ENCODE results near the gene DNMT3B. TPM values are rescaled to one million over a fixed set of nuclear protein-coding genes. Genes with fewer than 3 reads are reported as not detected.

DNMT3B gene
- total RNA-seq, 1 experiment from 2014 or later = 3.5 TPM

DNA sequence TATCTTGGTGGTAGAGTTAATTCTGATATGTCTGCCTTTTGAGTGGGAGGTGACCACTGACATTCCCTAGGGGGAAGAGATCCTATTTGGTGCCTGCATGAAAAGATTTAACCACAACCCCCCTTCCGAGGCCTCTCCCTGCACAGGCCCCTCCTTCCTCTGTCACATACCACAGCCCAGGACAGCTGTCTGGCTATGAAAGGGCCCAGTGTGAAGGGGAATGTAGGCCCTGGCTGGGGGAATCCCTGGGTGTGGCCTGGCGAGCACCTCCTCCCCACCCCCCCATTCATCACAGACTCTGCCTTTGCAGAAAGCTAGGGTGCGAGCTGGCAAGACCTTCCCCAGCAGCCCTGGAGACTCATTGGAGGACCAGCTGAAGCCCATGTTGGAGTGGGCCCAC lies 30.1 kb downstream of the DNMT3B start:
- Histone ChIP-seq H3K27me3 (ENCODE audit: control insufficient read depth, insufficient read depth, low read length) (no peaks in the 10 kb centered on the region), H3K9me3 (ENCODE audit: control insufficient read depth, insufficient read depth, low read depth, low read length) (no peaks in the 10 kb centered on the region), H3K4me3 (ENCODE audit: low read depth in 2 of 2, low read length in 2 of 2) (no peak overlapping the region), H3K27ac (ENCODE audit: low read length) (no peak overlapping the region), H3K4me1 (ENCODE audit: control insufficient read depth, insufficient read depth, low read length) (no peaks in the 10 kb centered on the region), H3K36me3 (ENCODE audit: control insufficient read depth, insufficient read depth, low read length) (no peaks in the 10 kb centered on the region)
- ATAC-seq = no peak
- in situ Hi-C loops (cut with HindIII; ENCODE audit: low pct_unique_long_range_greater_than_20kb, low sequenced_read_pairs) (no loop called here), intact Hi-C loops (cut with micrococcal nuclease; ENCODE audit: unreplicated experiment) (no loop called here)
- no peak for TF ChIP-seq TCF7L2 (IDR thresholded peaks at IDR 0.05; ENCODE audit: low read depth, low read length)
- no peak for TF ChIP-seq SIN3A (IDR thresholded peaks at IDR 0.05; ENCODE audit: borderline replicate concordance, insufficient read depth, low read depth, low read length)
- TF ChIP-seq REST (IDR thresholded peaks at IDR 0.05; ENCODE audit: insufficient read depth in 1 of 2, low read depth in 2 of 2, low read length in 1 of 2) = no peak
- TF ChIP-seq POLR2AphosphoS5 (IDR thresholded peaks at IDR 0.05; ENCODE audit: low read depth, low read length) = no peak
- TF ChIP-seq CTCF (IDR thresholded peaks at IDR 0.05) = no peak
- ChIA-PET CTCF (no interaction called here), POLR2A (interaction anchor here (0.6 kb wide), 1 partner anchor 101 kb away, joined by 19 read pairs; no protein-coding TSS in a partner anchor)
- DNase-seq (ENCODE audit: low read depth, low spot score) = no peak
- BruUV-seq (replicated peaks) = no TSS peak

DNA sequence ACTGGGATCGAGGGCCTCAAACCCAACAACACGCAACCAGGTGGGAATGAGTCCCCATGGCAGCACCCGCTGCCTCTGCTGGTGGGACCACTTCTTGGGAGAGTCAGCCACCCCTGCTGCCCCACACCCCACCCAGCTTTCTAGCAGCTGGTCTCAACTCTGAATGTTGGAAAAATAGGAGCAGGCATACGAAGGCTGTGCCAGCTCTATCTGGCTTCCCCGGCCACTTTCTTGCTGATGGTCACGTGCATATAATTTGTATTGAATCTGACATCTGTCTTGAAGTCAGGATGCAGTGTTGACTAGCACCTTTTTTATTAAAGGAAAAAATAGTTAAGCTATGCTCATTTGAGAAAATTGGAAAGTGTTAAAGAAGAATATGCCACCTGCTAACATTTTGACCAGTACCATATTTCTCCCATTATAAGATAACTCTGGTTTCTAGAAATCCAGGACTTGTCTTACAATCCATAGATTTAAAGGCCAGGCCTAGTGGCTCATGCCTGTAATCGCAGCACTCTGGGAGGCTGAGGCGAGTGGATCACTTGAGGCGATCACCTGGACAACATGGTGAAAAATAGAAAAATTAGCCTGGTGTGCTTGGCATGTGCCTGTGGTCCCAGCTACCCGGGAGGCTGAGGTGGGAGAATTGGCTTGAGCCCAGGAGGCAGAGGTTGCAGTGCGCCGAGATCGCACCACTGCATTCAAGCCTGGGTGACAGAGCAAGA lies 30.7 kb downstream of the DNMT3B start:
- CTCF ChIA-PET = no interaction called here
- Histone ChIP-seq H3K36me3 (ENCODE audit: control insufficient read depth, insufficient read depth, low read length) (no peaks in the 10 kb centered on the region), H3K9me3 (ENCODE audit: control insufficient read depth, insufficient read depth, low read depth, low read length) (no peaks in the 10 kb centered on the region), H3K27me3 (ENCODE audit: control insufficient read depth, insufficient read depth, low read length) (no peaks in the 10 kb centered on the region), H3K27ac (ENCODE audit: low read length) (no peak overlapping the region), H3K4me3 (ENCODE audit: low read depth in 2 of 2, low read length in 2 of 2) (no peak overlapping the region), H3K4me1 (ENCODE audit: control insufficient read depth, insufficient read depth, low read length) (no peaks in the 10 kb centered on the region)
- no TSS peak for BruUV-seq (replicated peaks)
- no peak for TF ChIP-seq REST (IDR thresholded peaks at IDR 0.05; ENCODE audit: insufficient read depth in 1 of 2, low read depth in 2 of 2, low read length in 1 of 2)
- TF ChIP-seq CTCF (IDR thresholded peaks at IDR 0.05) = no peak
- TF ChIP-seq SIN3A (IDR thresholded peaks at IDR 0.05; ENCODE audit: borderline replicate concordance, insufficient read depth, low read depth, low read length) = no peak
- TF ChIP-seq TCF7L2 (IDR thresholded peaks at IDR 0.05; ENCODE audit: low read depth, low read length) = no peak
- TF ChIP-seq POLR2AphosphoS5 (IDR thresholded peaks at IDR 0.05; ENCODE audit: low read depth, low read length) = no peak
- ATAC-seq = no peak
- intact Hi-C loops (cut with micrococcal nuclease; ENCODE audit: unreplicated experiment) (no loop called here), in situ Hi-C loops (cut with HindIII; ENCODE audit: low pct_unique_long_range_greater_than_20kb, low sequenced_read_pairs) (no loop called here)
- POLR2A ChIA-PET = interaction anchor here (0.6 kb wide), 1 partner anchor 100 kb away, joined by 19 read pairs; no protein-coding TSS in a partner anchor
- DNase-seq (ENCODE audit: low read depth, low spot score) = no peak
